ENCODE results near the gene LRRC49. TPM values are rescaled to one million over a fixed set of nuclear protein-coding genes. Genes with fewer than 3 reads are reported as not detected.
"Not testable (repeated sequence)": the region's sequence is repeated elsewhere in the genome, so short reads cannot be mapped to it uniquely, and the experiment has no call there.

LRRC49 gene
- total RNA-seq, 2 donors from 2014 or later = 2.4 to 2.8 TPM

DNA sequence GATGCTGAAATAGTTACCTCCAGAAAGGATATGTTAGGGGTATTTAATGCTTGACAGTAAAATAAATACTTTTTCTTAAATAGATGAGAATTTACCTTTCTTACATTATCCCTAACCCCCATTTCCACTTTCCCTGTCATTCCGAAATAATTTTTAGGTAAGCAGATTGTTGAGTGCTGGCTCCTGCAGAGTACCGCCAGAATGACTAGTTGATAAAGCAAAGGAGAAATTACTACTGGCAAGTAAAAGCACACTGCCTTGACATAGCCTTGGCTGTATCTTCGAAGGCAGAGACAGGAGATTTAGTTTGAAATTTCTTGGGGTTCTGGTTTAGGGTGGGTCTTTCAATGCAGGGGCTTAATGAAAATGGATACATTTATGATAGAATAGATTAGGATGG lies 40.8 kb downstream of the LRRC49 start:
- no peaks in the 10 kb centered on the region for H3K9me3 ChIP-seq
- H3K36me3 ChIP-seq = no peaks in the 10 kb centered on the region
- no peak overlapping the region for H3K4me3 ChIP-seq
- no peak overlapping the region for H3K27ac ChIP-seq
- DNase-seq = no peak
- H3K27me3 ChIP-seq = no peaks in the 10 kb centered on the region
- H3K4me1 ChIP-seq = no peaks in the 10 kb centered on the region
- TF ChIP-seq, protein P1, sequence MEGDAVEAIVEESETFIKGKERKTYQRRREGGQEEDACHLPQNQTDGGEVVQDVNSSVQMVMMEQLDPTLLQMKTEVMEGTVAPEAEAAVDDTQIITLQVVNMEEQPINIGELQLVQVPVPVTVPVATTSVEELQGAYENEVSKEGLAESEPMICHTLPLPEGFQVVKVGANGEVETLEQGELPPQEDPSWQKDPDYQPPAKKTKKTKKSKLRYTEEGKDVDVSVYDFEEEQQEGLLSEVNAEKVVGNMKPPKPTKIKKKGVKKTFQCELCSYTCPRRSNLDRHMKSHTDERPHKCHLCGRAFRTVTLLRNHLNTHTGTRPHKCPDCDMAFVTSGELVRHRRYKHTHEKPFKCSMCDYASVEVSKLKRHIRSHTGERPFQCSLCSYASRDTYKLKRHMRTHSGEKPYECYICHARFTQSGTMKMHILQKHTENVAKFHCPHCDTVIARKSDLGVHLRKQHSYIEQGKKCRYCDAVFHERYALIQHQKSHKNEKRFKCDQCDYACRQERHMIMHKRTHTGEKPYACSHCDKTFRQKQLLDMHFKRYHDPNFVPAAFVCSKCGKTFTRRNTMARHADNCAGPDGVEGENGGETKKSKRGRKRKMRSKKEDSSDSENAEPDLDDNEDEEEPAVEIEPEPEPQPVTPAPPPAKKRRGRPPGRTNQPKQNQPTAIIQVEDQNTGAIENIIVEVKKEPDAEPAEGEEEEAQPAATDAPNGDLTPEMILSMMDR (IDR thresholded peaks at IDR 0.05) = no peak
- H3K9ac ChIP-seq (ENCODE audit: low read depth in 2 of 2, low read length in 2 of 2) = no peak overlapping the region
- intact Hi-C loops (cut with DNase I) = no loop called here

DNA sequence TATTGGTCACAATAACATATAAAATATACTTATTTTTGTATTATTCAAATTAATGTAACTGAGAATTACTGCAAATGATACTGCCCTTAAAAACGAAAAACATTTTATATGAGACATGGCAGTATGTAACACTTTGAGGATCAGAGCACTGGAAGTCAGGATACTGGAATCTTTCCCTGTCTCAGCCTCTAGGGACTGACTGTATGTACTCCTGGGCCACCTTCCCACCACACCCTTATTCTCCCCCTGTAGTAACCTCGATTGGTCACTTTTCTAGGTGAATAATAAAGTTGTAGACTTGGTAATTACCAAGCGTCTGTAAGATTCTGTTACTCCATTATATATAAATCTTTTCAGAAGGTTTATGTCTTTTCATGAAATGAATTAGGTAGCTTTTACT lies 43.0 kb downstream of the LRRC49 start:
- intact Hi-C loops (cut with DNase I) = no loop called here
- no peak overlapping the region for H3K9ac ChIP-seq (ENCODE audit: low read depth in 2 of 2, low read length in 2 of 2)
- no peaks in the 10 kb centered on the region for H3K9me3 ChIP-seq
- no peak for DNase-seq
- TF ChIP-seq, protein P1 (IDR thresholded peaks at IDR 0.05) = no peak
- H3K36me3 ChIP-seq = no peaks in the 10 kb centered on the region
- H3K27ac ChIP-seq = no peak overlapping the region
- H3K4me3 ChIP-seq = no peak overlapping the region
- H3K27me3 ChIP-seq = no peaks in the 10 kb centered on the region
- H3K4me1 ChIP-seq = no peaks in the 10 kb centered on the region

DNA sequence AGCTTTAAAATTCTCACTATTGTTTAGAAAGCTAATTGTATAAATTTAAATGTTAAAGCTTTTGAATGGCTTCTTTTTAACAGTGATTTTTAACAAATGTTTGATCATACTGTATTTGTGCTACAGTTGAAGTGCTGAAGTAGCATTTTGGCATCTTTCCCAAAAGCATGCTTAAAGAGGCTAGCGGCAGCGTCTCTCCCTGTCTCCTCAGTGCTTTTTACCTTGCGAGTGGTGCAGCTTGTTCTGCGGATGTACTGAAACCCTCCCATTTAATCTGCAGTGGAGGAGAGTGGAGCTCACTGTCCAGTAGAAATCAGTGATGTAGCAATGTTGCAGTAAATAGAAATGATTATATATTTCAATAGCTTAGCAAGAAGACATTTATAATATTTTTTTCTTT lies 43.7 kb downstream of the LRRC49 start:
- TF ChIP-seq, protein P1 (IDR thresholded peaks at IDR 0.05) = no peak
- Histone ChIP-seq H3K9me3 (no peaks in the 10 kb centered on the region), H3K9ac (ENCODE audit: low read depth in 2 of 2, low read length in 2 of 2) (no peak overlapping the region), H3K27me3 (no peaks in the 10 kb centered on the region), H3K27ac (no peak overlapping the region), H3K36me3 (no peaks in the 10 kb centered on the region), H3K4me3 (no peak overlapping the region), H3K4me1 (no peaks in the 10 kb centered on the region)
- no peak for DNase-seq
- intact Hi-C loops (cut with DNase I) = no loop called here

DNA sequence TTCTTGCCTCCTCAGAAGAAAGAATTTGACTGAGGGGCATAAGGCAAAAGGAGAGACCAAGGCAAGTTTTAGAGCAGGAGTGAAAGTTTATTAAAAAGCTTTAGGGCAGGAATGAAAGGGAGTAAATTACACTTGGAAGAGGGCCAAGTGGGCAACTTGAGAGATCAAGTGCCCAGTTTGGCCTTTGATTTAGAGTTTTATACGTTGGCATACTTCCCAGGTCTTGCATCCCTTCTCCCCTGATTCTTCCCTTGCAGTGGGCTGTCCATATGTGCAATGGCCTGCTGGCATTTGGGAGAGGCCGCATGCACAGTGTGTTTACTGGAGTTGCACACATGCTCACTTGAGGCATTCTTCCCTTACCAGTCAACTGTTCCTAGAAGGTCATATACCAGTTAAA lies 50.7 kb downstream of the LRRC49 start:
- H3K9ac ChIP-seq (ENCODE audit: low read depth in 2 of 2, low read length in 2 of 2); H3K36me3 ChIP-seq; H3K27ac ChIP-seq; DNase-seq; H3K27me3 ChIP-seq; H3K4me3 ChIP-seq; H3K4me1 ChIP-seq; intact Hi-C loops (cut with DNase I); H3K9me3 ChIP-seq: not testable (repeated sequence)

DNA sequence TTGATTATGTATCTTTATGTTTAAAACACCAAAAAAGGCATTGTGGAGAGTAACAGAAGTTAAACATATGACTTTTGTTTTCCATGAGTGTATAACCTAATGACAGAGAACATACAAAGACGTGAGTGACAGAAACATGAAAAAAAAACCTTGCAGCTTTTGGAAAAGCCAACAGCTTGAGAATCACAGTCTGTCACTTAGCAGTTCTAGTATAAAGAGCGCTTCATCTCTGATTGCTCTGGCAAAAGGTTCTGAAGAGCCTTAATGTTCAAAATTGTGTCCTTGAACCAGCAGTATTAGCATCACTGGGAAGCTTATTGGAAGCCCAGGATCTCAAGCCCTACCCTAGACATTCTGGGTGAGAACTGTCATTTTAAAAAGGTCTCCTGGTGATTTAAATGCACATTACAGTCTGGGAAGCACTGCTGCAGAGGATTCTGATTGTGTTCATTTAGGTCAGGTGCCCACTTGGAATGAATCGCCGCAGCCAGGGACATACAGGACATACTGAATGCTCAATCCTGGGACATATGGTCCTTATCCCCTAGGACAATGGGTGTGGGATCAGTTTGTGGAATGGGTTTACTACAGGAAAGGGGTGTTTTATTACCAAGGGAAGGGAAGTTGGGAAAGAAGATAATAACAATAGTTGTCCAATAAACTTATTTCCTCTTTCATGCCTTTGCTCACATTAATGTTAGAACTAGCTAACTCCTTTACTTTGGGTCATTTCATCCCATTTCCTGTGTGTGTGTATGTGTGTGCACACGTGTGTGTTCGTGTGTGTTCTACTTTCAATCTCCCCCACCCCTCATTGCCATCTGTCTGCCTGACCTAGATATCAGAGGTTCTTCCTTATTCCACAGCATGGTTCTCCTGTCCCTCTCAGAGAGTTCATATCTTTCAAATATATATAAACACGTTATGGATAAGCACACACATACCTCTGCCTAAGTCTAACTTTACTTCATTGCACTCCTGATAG lies 55.0 kb downstream of the LRRC49 start:
- no peaks in the 10 kb centered on the region for H3K4me1 ChIP-seq
- no peak for DNase-seq

More for the DNA sequence above, 55.0 kb downstream of the LRRC49 start:
- Histone ChIP-seq H3K27ac (no peak overlapping the region), H3K36me3 (no peaks in the 10 kb centered on the region), H3K27me3 (no peaks in the 10 kb centered on the region), H3K9me3 (no peaks in the 10 kb centered on the region), H3K9ac (ENCODE audit: low read depth in 2 of 2, low read length in 2 of 2) (no peak overlapping the region), H3K4me3 (no peak overlapping the region)
- intact Hi-C loops (cut with DNase I) = no loop called here
- TF ChIP-seq, protein P1 (IDR thresholded peaks at IDR 0.05) = no peak
